ENCODE measurements around the gene PROP1. TPM values are rescaled to one million over a fixed set of nuclear protein-coding genes. Genes with fewer than 3 reads are reported as not detected.
"Not testable (repeated sequence)": the region's sequence is repeated elsewhere in the genome, so short reads cannot be mapped to it uniquely, and the experiment has no call there.

The PROP1 gene
- polyA plus RNA-seq, 3 donors from 2014 or later, result not detected

GRCh38 chr5:177972014-177972413 lies 24.0 kb downstream of the PROP1 start:
- H3K27ac Mint-ChIP-seq; H3K36me3 Mint-ChIP-seq; H3K4me3 Mint-ChIP-seq; DNase-seq; H3K4me1 Mint-ChIP-seq; H3K27me3 Mint-ChIP-seq (ENCODE audit: low read depth in 3 of 3); H3K9me3 Mint-ChIP-seq: not testable (repeated sequence)

GRCh38 chr5:177968661-177969211 lies 27.3 kb downstream of the PROP1 start:
- Mint-ChIP-seq H3K27me3 (ENCODE audit: low read depth in 3 of 3) (peaks cover 0 to 10% (median 7%) of the 10 kb centered on the region in 3 donors), H3K27ac (no peak overlapping the region), H3K36me3 (no peaks in the 10 kb centered on the region), H3K4me1 (no peaks in the 10 kb centered on the region), H3K9me3 (no peaks in the 10 kb centered on the region), H3K4me3 (no peak overlapping the region)
- no peak for DNase-seq

- DNase-seq, result no peak
- Mint-ChIP-seq H3K4me3 (no peak overlapping the region), H3K4me1 (no peaks in the 10 kb centered on the region), H3K36me3 (no peaks in the 10 kb centered on the region), H3K27me3 (ENCODE audit: low read depth in 3 of 3) (peaks cover 0 to 10% (median 7%) of the 10 kb centered on the region in 3 donors), H3K27ac (no peak overlapping the region), H3K9me3 (no peaks in the 10 kb centered on the region)
Observed at GRCh38 chr5:177967221-177967887, 28.7 kb downstream of the PROP1 start.

GRCh38 chr5:177966839-177967166 lies 29.2 kb downstream of the PROP1 start:
- DNase-seq, result no peak
- H3K4me3 Mint-ChIP-seq, result no peak overlapping the region
- H3K27ac Mint-ChIP-seq, result no peak overlapping the region
- no peaks in the 10 kb centered on the region for H3K9me3 Mint-ChIP-seq
- peaks cover 0 to 10% (median 6%) of the 10 kb centered on the region in 3 donors for H3K27me3 Mint-ChIP-seq (ENCODE audit: low read depth in 3 of 3)
- H3K4me1 Mint-ChIP-seq, result no peaks in the 10 kb centered on the region
- H3K36me3 Mint-ChIP-seq, result no peaks in the 10 kb centered on the region

- Mint-ChIP-seq H3K36me3 (no peaks in the 10 kb centered on the region), H3K27ac (no peak overlapping the region), H3K4me1 (no peaks in the 10 kb centered on the region), H3K9me3 (no peaks in the 10 kb centered on the region), H3K27me3 (ENCODE audit: low read depth in 3 of 3) (peaks cover 0 to 10% (median 6%) of the 10 kb centered on the region in 3 donors), H3K4me3 (no peak overlapping the region)
- no peak for DNase-seq
Observed at GRCh38 chr5:177966009-177966838, 29.8 kb downstream of the PROP1 start.

GRCh38 chr5:177964471-177964870 lies 31.6 kb downstream of the PROP1 start:
- Mint-ChIP-seq H3K4me3 (no peak overlapping the region), H3K36me3 (no peaks in the 10 kb centered on the region), H3K27ac (no peak overlapping the region)

GRCh38 chr5:177963966-177964365 lies 32.1 kb downstream of the PROP1 start:
- peak overlapping the region in 1 of 6 donors; percentile 15 for H3K27ac Mint-ChIP-seq
- no peaks in the 10 kb centered on the region for H3K36me3 Mint-ChIP-seq
- no peaks in the 10 kb centered on the region for H3K9me3 Mint-ChIP-seq
- H3K4me3 Mint-ChIP-seq, result no peak overlapping the region
- H3K27me3 Mint-ChIP-seq (ENCODE audit: low read depth in 3 of 3), result peaks cover 0 to 8% (median 6%) of the 10 kb centered on the region in 3 donors
- no peaks in the 10 kb centered on the region for H3K4me1 Mint-ChIP-seq
- no peak for DNase-seq

More at GRCh38 chr5:177964471-177964870, 31.6 kb downstream of the PROP1 start:
- H3K4me1 Mint-ChIP-seq, result no peaks in the 10 kb centered on the region
- DNase-seq, result no peak
- no peaks in the 10 kb centered on the region for H3K9me3 Mint-ChIP-seq
- H3K27me3 Mint-ChIP-seq (ENCODE audit: low read depth in 3 of 3), result peaks cover 0 to 10% (median 8%) of the 10 kb centered on the region in 3 donors

- H3K4me3 Mint-ChIP-seq, result no peak overlapping the region
- no peaks in the 10 kb centered on the region for H3K4me1 Mint-ChIP-seq
- peaks cover 0 to 3% (median 0%) of the 10 kb centered on the region in 3 donors for H3K27me3 Mint-ChIP-seq (ENCODE audit: low read depth in 3 of 3)
- H3K27ac Mint-ChIP-seq, result no peak overlapping the region
- H3K9me3 Mint-ChIP-seq, result no peaks in the 10 kb centered on the region
- peaks cover 0 to 4% (median 0%) of the 10 kb centered on the region in 3 donors for H3K36me3 Mint-ChIP-seq
- DNase-seq, result no peak
Observed at GRCh38 chr5:177959315-177959714, 36.7 kb downstream of the PROP1 start.

- H3K9me3 Mint-ChIP-seq, result no peaks in the 10 kb centered on the region
- H3K4me3 Mint-ChIP-seq, result no peak overlapping the region
- peaks cover 0 to 3% (median 0%) of the 10 kb centered on the region in 3 donors for H3K27me3 Mint-ChIP-seq (ENCODE audit: low read depth in 3 of 3)
- DNase-seq, result no peak
- peaks cover 0 to 4% (median 0%) of the 10 kb centered on the region in 3 donors for H3K36me3 Mint-ChIP-seq
- no peaks in the 10 kb centered on the region for H3K4me1 Mint-ChIP-seq
- H3K27ac Mint-ChIP-seq, result no peak overlapping the region
Observed at GRCh38 chr5:177958696-177959095, 37.3 kb downstream of the PROP1 start.

GRCh38 chr5:177957241-177957640 lies 38.8 kb downstream of the PROP1 start:
- Mint-ChIP-seq H3K36me3 (peaks cover 0 to 4% (median 0%) of the 10 kb centered on the region in 3 donors), H3K9me3 (no peaks in the 10 kb centered on the region), H3K4me3 (no peak overlapping the region), H3K27me3 (ENCODE audit: low read depth in 3 of 3) (peaks cover 0 to 3% (median 0%) of the 10 kb centered on the region in 3 donors), H3K4me1 (no peaks in the 10 kb centered on the region), H3K27ac (no peak overlapping the region)
- DNase-seq, result no peak

- not testable (repeated sequence) for H3K27me3 Mint-ChIP-seq (ENCODE audit: low read depth in 3 of 3); H3K4me3 Mint-ChIP-seq; H3K9me3 Mint-ChIP-seq; H3K4me1 Mint-ChIP-seq; DNase-seq; H3K27ac Mint-ChIP-seq; H3K36me3 Mint-ChIP-seq
Observed at GRCh38 chr5:177953101-177953500, 42.9 kb downstream of the PROP1 start.

- H3K27me3 Mint-ChIP-seq (ENCODE audit: low read depth in 3 of 3); H3K4me1 Mint-ChIP-seq; DNase-seq; H3K9me3 Mint-ChIP-seq; H3K4me3 Mint-ChIP-seq; H3K27ac Mint-ChIP-seq; H3K36me3 Mint-ChIP-seq: not testable (repeated sequence)
Observed at GRCh38 chr5:177949656-177950055, 46.4 kb downstream of the PROP1 start.

GRCh38 chr5:177949065-177949464 lies 47.0 kb downstream of the PROP1 start:
- not testable (repeated sequence) for H3K4me1 Mint-ChIP-seq; H3K4me3 Mint-ChIP-seq; H3K36me3 Mint-ChIP-seq; H3K9me3 Mint-ChIP-seq; DNase-seq; H3K27ac Mint-ChIP-seq; H3K27me3 Mint-ChIP-seq (ENCODE audit: low read depth in 3 of 3)

- H3K4me3 Mint-ChIP-seq; H3K36me3 Mint-ChIP-seq; H3K27me3 Mint-ChIP-seq (ENCODE audit: low read depth in 3 of 3); H3K4me1 Mint-ChIP-seq; H3K27ac Mint-ChIP-seq; H3K9me3 Mint-ChIP-seq; DNase-seq: not testable (repeated sequence)
Observed at GRCh38 chr5:177947912-177948311, 48.1 kb downstream of the PROP1 start.
